ENCODE measurements around the gene RAB10. TPM values are rescaled to one million over a fixed set of nuclear protein-coding genes. Genes with fewer than 3 reads are reported as not detected.

The RAB10 gene
- total and polyA plus RNA-seq, 4 donors, result 37.6 to 149 (median 85.2) TPM

- no peak overlapping the region for H3K4me3 ChIP-seq
- ATAC-seq (ENCODE audit: insufficient read depth, low FRiP score) (no peak), DNase-seq (peak; percentile 63 to 72 (median 71))
- 23% methylated on average over 11 of the region's 11 CpGs for WGBS, 2 donors
- no peak overlapping the region for H3K9ac ChIP-seq (ENCODE audit: insufficient read depth in 1 of 2, low read length in 2 of 2)
- no peaks in the 10 kb centered on the region for H3K27me3 ChIP-seq (ENCODE audit: control insufficient read depth in 3 of 3, insufficient read depth in 3 of 3, low read length in 2 of 3)
- peaks cover 0 to 2% (median 0%) of the 10 kb centered on the region in 4 donors for H3K36me3 ChIP-seq (ENCODE audit: control insufficient read depth in 4 of 4, insufficient read depth in 4 of 4, low read length in 4 of 4)
- TF ChIP-seq CTCF (IDR thresholded peaks at IDR 0.05; ENCODE audit: control extremely low read depth, extremely low read depth), result peak; percentile 81
- no peak overlapping the region for H3K27ac ChIP-seq (ENCODE audit: low read depth in 1 of 2, low read length in 1 of 2)
- no peaks in the 10 kb centered on the region for H3K9me3 ChIP-seq (ENCODE audit: control insufficient read depth in 4 of 4, insufficient read depth in 3 of 4, low read length in 3 of 4)
- no peaks in the 10 kb centered on the region for H3K4me1 ChIP-seq (ENCODE audit: control insufficient read depth in 5 of 5, insufficient read depth in 5 of 5, low read length in 5 of 5)
Observed at GRCh38 chr2:26144953-26145680, 111.2 kb downstream of the RAB10 start.

- no peak overlapping the region for H3K4me3 ChIP-seq
- 46 to 47% methylated on average over 2 of the region's 2 CpGs for WGBS, 2 donors
- no peaks in the 10 kb centered on the region for H3K4me1 ChIP-seq (ENCODE audit: control insufficient read depth in 5 of 5, insufficient read depth in 5 of 5, low read length in 5 of 5)
- DNase-seq (no peak), ATAC-seq (ENCODE audit: insufficient read depth, low FRiP score) (no peak)
- H3K9me3 ChIP-seq (ENCODE audit: control insufficient read depth in 4 of 4, insufficient read depth in 3 of 4, low read length in 3 of 4), result no peaks in the 10 kb centered on the region
- no peak for TF ChIP-seq CTCF (IDR thresholded peaks at IDR 0.05; ENCODE audit: control extremely low read depth, extremely low read depth)
- no peak overlapping the region for H3K27ac ChIP-seq (ENCODE audit: low read depth in 1 of 2, low read length in 1 of 2)
- no peaks in the 10 kb centered on the region for H3K36me3 ChIP-seq (ENCODE audit: control insufficient read depth in 4 of 4, insufficient read depth in 4 of 4, low read length in 4 of 4)
- H3K27me3 ChIP-seq (ENCODE audit: control insufficient read depth in 3 of 3, insufficient read depth in 3 of 3, low read length in 2 of 3), result no peaks in the 10 kb centered on the region
- no peak overlapping the region for H3K9ac ChIP-seq (ENCODE audit: insufficient read depth in 1 of 2, low read length in 2 of 2)
Observed at GRCh38 chr2:26148501-26148900, 114.6 kb downstream of the RAB10 start.

GRCh38 chr2:26150243-26150642 lies 116.4 kb downstream of the RAB10 start:
- DNase-seq, result no peak
- H3K27me3 ChIP-seq (ENCODE audit: control insufficient read depth in 3 of 3, insufficient read depth in 3 of 3, low read length in 2 of 3), result no peaks in the 10 kb centered on the region
- TF ChIP-seq CTCF (IDR thresholded peaks at IDR 0.05; ENCODE audit: control extremely low read depth, extremely low read depth), result no peak
- H3K4me3 ChIP-seq, result no peak overlapping the region
- 76 to 78% methylated on average over 12 of the region's 12 CpGs for WGBS, 2 donors
- no peak overlapping the region for H3K27ac ChIP-seq (ENCODE audit: low read depth in 1 of 2, low read length in 1 of 2)
- no peak overlapping the region for H3K9ac ChIP-seq (ENCODE audit: insufficient read depth in 1 of 2, low read length in 2 of 2)
- ATAC-seq (ENCODE audit: insufficient read depth, low FRiP score), result no peak
- H3K9me3 ChIP-seq (ENCODE audit: control insufficient read depth in 4 of 4, insufficient read depth in 3 of 4, low read length in 3 of 4), result no peaks in the 10 kb centered on the region
- H3K36me3 ChIP-seq (ENCODE audit: control insufficient read depth in 4 of 4, insufficient read depth in 4 of 4, low read length in 4 of 4), result no peaks in the 10 kb centered on the region
- no peaks in the 10 kb centered on the region for H3K4me1 ChIP-seq (ENCODE audit: control insufficient read depth in 5 of 5, insufficient read depth in 5 of 5, low read length in 5 of 5)

GRCh38 chr2:26157580-26157979 lies 123.7 kb downstream of the RAB10 start:
- no peak overlapping the region for H3K27ac ChIP-seq (ENCODE audit: low read depth in 1 of 2, low read length in 1 of 2)
- 95 to 97% methylated on average over 5 of the region's 5 CpGs for WGBS, 2 donors
- H3K4me1 ChIP-seq (ENCODE audit: control insufficient read depth in 5 of 5, insufficient read depth in 5 of 5, low read length in 5 of 5), result no peaks in the 10 kb centered on the region
- TF ChIP-seq CTCF (IDR thresholded peaks at IDR 0.05; ENCODE audit: control extremely low read depth, extremely low read depth), result no peak
- DNase-seq, result no peak
- H3K27me3 ChIP-seq (ENCODE audit: control insufficient read depth in 3 of 3, insufficient read depth in 3 of 3, low read length in 2 of 3), result no peaks in the 10 kb centered on the region
- no peak for ATAC-seq (ENCODE audit: insufficient read depth, low FRiP score)
- H3K36me3 ChIP-seq (ENCODE audit: control insufficient read depth in 4 of 4, insufficient read depth in 4 of 4, low read length in 4 of 4), result no peaks in the 10 kb centered on the region
- H3K4me3 ChIP-seq, result no peak overlapping the region
- H3K9ac ChIP-seq (ENCODE audit: insufficient read depth in 1 of 2, low read length in 2 of 2), result no peak overlapping the region
- no peaks in the 10 kb centered on the region for H3K9me3 ChIP-seq (ENCODE audit: control insufficient read depth in 4 of 4, insufficient read depth in 3 of 4, low read length in 3 of 4)
